HG02763 (cell line): Measurements from ENCODE around the gene MAP4K5.
"Not testable (repeated sequence)": the region's sequence is repeated elsewhere in the genome, so short reads cannot be mapped to it uniquely, and the experiment has no call there.

ENCODE experiments used
- ATAC-seq: cut with Tn5 transposase; IDR thresholded peaks from one replicate; pipeline ENCODE4 v1.9.1; 2021; ENCODE audit warnings: mild to moderate bottlenecking, moderate library complexity; ENCODE audit not compliant: unreplicated experiment

The MAP4K5 gene

GRCh38 chr14:50533241-50533705 is 904 bp upstream of the MAP4K5 start:
- ATAC-seq = peak; percentile 21

GRCh38 chr14:50531595-50532501 is 521 bp downstream of the MAP4K5 start:
- peak; percentile 18 for ATAC-seq

GRCh38 chr14:50530794-50531365 is 1.5 kb downstream of the MAP4K5 start:
- ATAC-seq = no peak

GRCh38 chr14:50530358-50530757 is 2.0 kb downstream of the MAP4K5 start:
- ATAC-seq = no peak

- no peak for ATAC-seq
Measured at GRCh38 chr14:50529288-50530179, 2.8 kb downstream of the MAP4K5 start.

GRCh38 chr14:50528000-50528399 is 4.4 kb downstream of the MAP4K5 start:
- ATAC-seq = no peak

GRCh38 chr14:50524731-50525515 is 7.4 kb downstream of the MAP4K5 start:
- no peak for ATAC-seq

GRCh38 chr14:50524060-50524459 is 8.3 kb downstream of the MAP4K5 start:
- no peak for ATAC-seq

- no peak for ATAC-seq
Measured at GRCh38 chr14:50523271-50524041, 8.9 kb downstream of the MAP4K5 start.

- peak; percentile 62 for ATAC-seq
Measured at GRCh38 chr14:50521912-50522341, 10.4 kb downstream of the MAP4K5 start.

- peak; percentile 61 for ATAC-seq
Measured at GRCh38 chr14:50520947-50521815, 11.2 kb downstream of the MAP4K5 start.

- ATAC-seq = no peak
Measured at GRCh38 chr14:50516091-50516490, 16.3 kb downstream of the MAP4K5 start.

GRCh38 chr14:50512463-50512862 is 19.9 kb downstream of the MAP4K5 start:
- ATAC-seq = no peak

- no peak for ATAC-seq
Measured at GRCh38 chr14:50510157-50510556, 22.2 kb downstream of the MAP4K5 start.

- ATAC-seq = not testable (repeated sequence)
Measured at GRCh38 chr14:50507078-50507477, 25.3 kb downstream of the MAP4K5 start.

GRCh38 chr14:50501642-50502041 is 30.7 kb downstream of the MAP4K5 start:
- ATAC-seq = no peak

- ATAC-seq = no peak
Measured at GRCh38 chr14:50497351-50497750, 35.0 kb downstream of the MAP4K5 start.

GRCh38 chr14:50489851-50490250 is 42.5 kb downstream of the MAP4K5 start:
- ATAC-seq = no peak

- no peak for ATAC-seq
Measured at GRCh38 chr14:50488521-50488920, 43.8 kb downstream of the MAP4K5 start.
